Liver (tissue), 3 donors: Measurements from ENCODE around the gene C2orf69.

Source experiments
- CTCF ChIP-seq: fragments of 150-350 bp; IDR thresholded peaks from 2 replicates; pipeline ENCODE4 v1.5.1; 2017; ENCODE audit warnings: improper control_type of control experiment, low read depth, low read length; ENCODE audit not compliant: missing input control
- RAD21 ChIP-seq, 2 donors: IDR thresholded peaks; 2 replicates each; pipeline ENCODE4 v1.6.1; 2016; ENCODE audit warnings: antibody characterized with exemption in 2 of 2, mild to moderate bottlenecking in 2 of 2
- TF ChIP-seq, protein P1 (sequence below): IDR thresholded peaks from 2 replicates; pipeline ENCODE4 v1.6.1; 2016; ENCODE audit warnings: antibody characterized with exemption
- donor health status: healthy.
- donor health status: healthy.

GRCh38 chr2:199975273-199975895, 64.3 kb downstream of the C2orf69 start:
- TF ChIP-seq CTCF (no peak), RAD21 (IDR thresholded peaks at IDR 0.05) (no peak)
- TF ChIP-seq, protein P1, sequence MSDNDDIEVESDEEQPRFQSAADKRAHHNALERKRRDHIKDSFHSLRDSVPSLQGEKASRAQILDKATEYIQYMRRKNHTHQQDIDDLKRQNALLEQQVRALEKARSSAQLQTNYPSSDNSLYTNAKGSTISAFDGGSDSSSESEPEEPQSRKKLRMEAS = no peak
